ENCODE results near the gene RNLS. TPM values are rescaled to one million over a fixed set of nuclear protein-coding genes. Genes with fewer than 3 reads are reported as not detected.

The RNLS gene
- total and polyA plus RNA-seq, 12 donors: 4.1 to 22.2 (median 17.5) TPM

GRCh38 chr10:88241501-88241900 lies 341.6 kb downstream of the RNLS start:
- intact Hi-C loops (cut with DNase I): loop anchor here in 6 of 10 donors (5.0 to 10.0 kb wide), 6 partner anchors 87 to 379 kb away; partner anchors contain the start of genes KLLN (in 4 of the 6) and PTEN (in 4 of the 6)
- Histone ChIP-seq H3K4me3 (no peak overlapping the region), H3K36me3 (no peaks in the 10 kb centered on the region), H3K27ac (peak overlapping the region in 1 of 10 donors; percentile 23), H3K4me1 (peaks cover 8 to 72% (median 53%) of the 10 kb centered on the region in 9 donors), H3K27me3 (no peaks in the 10 kb centered on the region), H3K9me3 (no peaks in the 10 kb centered on the region)
- ATAC-seq: no peak
- DNase-seq: no peak
- TF ChIP-seq CTCF (IDR thresholded peaks at IDR 0.05): no peak
- 92 to 100% methylated on average over 1 of the region's 1 CpG for WGBS, 2 donors

- H3K27ac ChIP-seq: peak overlapping the region in 7 of 10 donors; percentile 5 to 73 (median 31)
- intact Hi-C loops (cut with DNase I): no loop called here
- H3K27me3 ChIP-seq: no peaks in the 10 kb centered on the region
- H3K4me1 ChIP-seq: peaks cover 0 to 69% (median 42%) of the 10 kb centered on the region in 9 donors
- H3K4me3 ChIP-seq: no peak overlapping the region
- ATAC-seq (no peak), DNase-seq (no peak)
- 74 to 92% methylated on average over 2 of the region's 2 CpGs for WGBS, 2 donors
- no peak for TF ChIP-seq CTCF (IDR thresholded peaks at IDR 0.05)
- no peaks in the 10 kb centered on the region for H3K36me3 ChIP-seq
- no peaks in the 10 kb centered on the region for H3K9me3 ChIP-seq
Measured at GRCh38 chr10:88239212-88239611, 343.9 kb downstream of the RNLS start.

GRCh38 chr10:88238615-88238914 lies 344.6 kb downstream of the RNLS start:
- no peaks in the 10 kb centered on the region for H3K36me3 ChIP-seq
- no peak for DNase-seq
- H3K9me3 ChIP-seq: no peaks in the 10 kb centered on the region
- 65 to 81% methylated on average over 2 of the region's 2 CpGs for WGBS, 2 donors
- H3K27ac ChIP-seq: peak overlapping the region in 7 of 10 donors; percentile 5 to 73 (median 38)
- intact Hi-C loops (cut with DNase I): no loop called here
- peak in 1 of 8 donors; percentile 13 for ATAC-seq
- no peak overlapping the region for H3K4me3 ChIP-seq
- H3K27me3 ChIP-seq: no peaks in the 10 kb centered on the region
- no peak for TF ChIP-seq CTCF (IDR thresholded peaks at IDR 0.05)
- H3K4me1 ChIP-seq: peaks cover 0 to 69% (median 44%) of the 10 kb centered on the region in 9 donors

- peak overlapping the region in 7 of 10 donors; percentile 5 to 73 (median 38) for H3K27ac ChIP-seq
- peak in 1 of 8 donors; percentile 43 for ATAC-seq
- no peaks in the 10 kb centered on the region for H3K27me3 ChIP-seq
- no peak for DNase-seq
- intact Hi-C loops (cut with DNase I): no loop called here
- TF ChIP-seq CTCF (IDR thresholded peaks at IDR 0.05): no peak
- peaks cover 0 to 69% (median 44%) of the 10 kb centered on the region in 9 donors for H3K4me1 ChIP-seq
- no peaks in the 10 kb centered on the region for H3K36me3 ChIP-seq
- 48 to 54% methylated on average over 2 of the region's 2 CpGs for WGBS, 2 donors
- H3K4me3 ChIP-seq: no peak overlapping the region
- H3K9me3 ChIP-seq: no peaks in the 10 kb centered on the region
Measured at GRCh38 chr10:88237896-88238614, 345.1 kb downstream of the RNLS start.

All from heart right ventricle (tissue), 16 donors.